ENCODE data around the gene CADM1.

Gene CADM1

GRCh38 chr11:115325523-115325922, 178.7 kb downstream of the CADM1 start:
- no peak for TF ChIP-seq CTCF (IDR thresholded peaks at IDR 0.05; ENCODE audit: low read depth, low read length)
- no peak overlapping the region for H3K4me3 ChIP-seq (replicated peaks in 1 of 2; ENCODE audit: low read depth in 2 of 2, low read length in 2 of 2)
- no peak for DNase-seq (ENCODE audit: low read depth in 2 of 2)

GRCh38 chr11:115324581-115325432, 179.4 kb downstream of the CADM1 start:
- no peak overlapping the region for H3K4me3 ChIP-seq (replicated peaks in 1 of 2; ENCODE audit: low read depth in 2 of 2, low read length in 2 of 2)
- peak; percentile 52 for TF ChIP-seq CTCF (IDR thresholded peaks at IDR 0.05; ENCODE audit: low read depth, low read length)
- DNase-seq (ENCODE audit: low read depth in 2 of 2), result peak; percentile 50 to 60

GRCh38 chr11:115322553-115323203, 181.5 kb downstream of the CADM1 start:
- H3K4me3 ChIP-seq (replicated peaks in 1 of 2; ENCODE audit: low read depth in 2 of 2, low read length in 2 of 2), result no peak overlapping the region
- no peak for TF ChIP-seq CTCF (IDR thresholded peaks at IDR 0.05; ENCODE audit: low read depth, low read length)
- no peak for DNase-seq (ENCODE audit: low read depth in 2 of 2)

- TF ChIP-seq CTCF (IDR thresholded peaks at IDR 0.05; ENCODE audit: low read depth, low read length), result no peak
- DNase-seq (ENCODE audit: low read depth in 2 of 2), result no peak
- no peak overlapping the region for H3K4me3 ChIP-seq (replicated peaks in 1 of 2; ENCODE audit: low read depth in 2 of 2, low read length in 2 of 2)
These were observed 182.5 kb downstream of the CADM1 start for GRCh38 chr11:115321605-115322289.

- DNase-seq (ENCODE audit: low read depth in 2 of 2), result no peak
- no peak for TF ChIP-seq CTCF (IDR thresholded peaks at IDR 0.05; ENCODE audit: low read depth, low read length)
- no peak overlapping the region for H3K4me3 ChIP-seq (replicated peaks in 1 of 2; ENCODE audit: low read depth in 2 of 2, low read length in 2 of 2)
These were observed 186.7 kb downstream of the CADM1 start for GRCh38 chr11:115317277-115318185.

- DNase-seq (ENCODE audit: low read depth in 2 of 2), result no peak
- TF ChIP-seq CTCF (IDR thresholded peaks at IDR 0.05; ENCODE audit: low read depth, low read length), result no peak
These were observed 187.5 kb downstream of the CADM1 start for GRCh38 chr11:115316696-115317095.

More at GRCh38 chr11:115316696-115317095, 187.5 kb downstream of the CADM1 start:
- no peak overlapping the region for H3K4me3 ChIP-seq (replicated peaks in 1 of 2; ENCODE audit: low read depth in 2 of 2, low read length in 2 of 2)

Data from cardiac fibroblast (primary cell).